ENCODE measurements around the gene SP2. TPM values are rescaled to one million over a fixed set of nuclear protein-coding genes. Genes with fewer than 3 reads are reported as not detected.

Gene SP2
- polyA plus RNA-seq, 3 donors, result 3.1 to 26.7 (median 6.8) TPM

DNA sequence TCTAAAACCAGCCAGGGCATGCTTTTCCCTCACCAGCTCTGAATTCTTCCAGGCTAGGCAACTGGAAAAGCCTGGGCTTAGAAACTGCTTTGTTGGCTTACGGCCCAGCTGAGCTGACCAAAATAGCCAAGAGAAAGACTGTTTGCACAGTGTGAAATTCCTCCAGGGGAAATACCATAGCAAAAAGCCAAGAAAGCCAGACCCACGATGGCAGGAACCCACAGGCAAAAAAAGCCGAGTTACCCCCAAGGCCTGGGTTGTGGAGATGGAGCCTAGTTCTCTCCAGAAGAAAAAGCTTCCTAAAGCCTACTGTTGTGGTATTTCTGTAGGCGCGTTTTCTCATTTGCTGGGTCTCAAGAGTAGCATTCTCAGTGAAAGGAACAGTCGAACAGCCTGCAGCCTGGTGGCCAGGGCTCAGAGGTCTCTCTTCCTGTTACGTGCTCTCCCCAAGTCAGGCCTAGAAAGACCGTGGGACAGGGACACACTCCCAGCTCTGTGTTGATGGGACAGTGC lies 9.2 kb downstream of the SP2 start:
- H3K9ac ChIP-seq (ENCODE audit: insufficient read depth, low read length, poor library complexity, severe bottlenecking), result no peak overlapping the region
- intact Hi-C loops (cut with micrococcal nuclease), result no loop called here
- Mint-ChIP-seq H3K4me3 (no peak overlapping the region), H3K9me3 (peaks cover 0 to 2% (median 0%) of the 10 kb centered on the region in 7 donors), H3K27ac (no peak overlapping the region), H3K27me3 (ENCODE audit: low read depth in 3 of 3) (peaks cover 0 to 7% (median 1%) of the 10 kb centered on the region in 3 donors), H3K36me3 (peaks cover 50 to 74% of the 10 kb centered on the region in 2 donors), H3K4me1 (peaks cover 36% of the 10 kb centered on the region)
- H3K4me1 ChIP-seq (ENCODE audit: control insufficient read depth in 1 of 2, insufficient read depth in 2 of 2, low read length in 2 of 2), result peaks cover 11 to 17% of the 10 kb centered on the region in 2 donors
- no peak overlapping the region for H3K4me2 ChIP-seq (replicated peaks; ENCODE audit: extremely low read depth, low read length, poor library complexity, severe bottlenecking)
- DNase-seq, result no peak
- no peak overlapping the region for H2AFZ ChIP-seq (ENCODE audit: insufficient read depth, low read depth, low read length, poor library complexity, severe bottlenecking)
- peaks cover 68% of the 10 kb centered on the region for H4K20me1 ChIP-seq (ENCODE audit: insufficient read depth, low read length)
- no peaks in the 10 kb centered on the region for H3K27me3 ChIP-seq (ENCODE audit: control insufficient read depth in 2 of 2, insufficient read depth in 2 of 2, low read length in 2 of 2)
- H3K79me2 ChIP-seq (ENCODE audit: insufficient read depth, low read length), result peaks cover 76% of the 10 kb centered on the region
- peaks cover 5 to 67% of the 10 kb centered on the region in 2 donors for H3K36me3 ChIP-seq (replicated peaks in 1 of 2; ENCODE audit: control insufficient read depth in 1 of 2, insufficient read depth in 2 of 2, low read length in 2 of 2)
- H3K9me3 ChIP-seq (replicated peaks in 1 of 2; ENCODE audit: control insufficient read depth in 1 of 2, insufficient read depth in 1 of 2, low read length in 2 of 2), result no peaks in the 10 kb centered on the region
- TF ChIP-seq, protein P1, sequence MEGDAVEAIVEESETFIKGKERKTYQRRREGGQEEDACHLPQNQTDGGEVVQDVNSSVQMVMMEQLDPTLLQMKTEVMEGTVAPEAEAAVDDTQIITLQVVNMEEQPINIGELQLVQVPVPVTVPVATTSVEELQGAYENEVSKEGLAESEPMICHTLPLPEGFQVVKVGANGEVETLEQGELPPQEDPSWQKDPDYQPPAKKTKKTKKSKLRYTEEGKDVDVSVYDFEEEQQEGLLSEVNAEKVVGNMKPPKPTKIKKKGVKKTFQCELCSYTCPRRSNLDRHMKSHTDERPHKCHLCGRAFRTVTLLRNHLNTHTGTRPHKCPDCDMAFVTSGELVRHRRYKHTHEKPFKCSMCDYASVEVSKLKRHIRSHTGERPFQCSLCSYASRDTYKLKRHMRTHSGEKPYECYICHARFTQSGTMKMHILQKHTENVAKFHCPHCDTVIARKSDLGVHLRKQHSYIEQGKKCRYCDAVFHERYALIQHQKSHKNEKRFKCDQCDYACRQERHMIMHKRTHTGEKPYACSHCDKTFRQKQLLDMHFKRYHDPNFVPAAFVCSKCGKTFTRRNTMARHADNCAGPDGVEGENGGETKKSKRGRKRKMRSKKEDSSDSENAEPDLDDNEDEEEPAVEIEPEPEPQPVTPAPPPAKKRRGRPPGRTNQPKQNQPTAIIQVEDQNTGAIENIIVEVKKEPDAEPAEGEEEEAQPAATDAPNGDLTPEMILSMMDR (IDR thresholded peaks at IDR 0.05), result no peak
- no peak overlapping the region for H3K27ac ChIP-seq (ENCODE audit: low read depth in 1 of 2, low read length in 2 of 2)
- 96% methylated on average over 6 of the region's 8 CpGs for WGBS (ENCODE audit: insufficient coverage)
- no peak overlapping the region for H3K4me3 ChIP-seq (replicated peaks in 1 of 3; ENCODE audit: low read depth in 2 of 3, low read length in 3 of 3)

DNA sequence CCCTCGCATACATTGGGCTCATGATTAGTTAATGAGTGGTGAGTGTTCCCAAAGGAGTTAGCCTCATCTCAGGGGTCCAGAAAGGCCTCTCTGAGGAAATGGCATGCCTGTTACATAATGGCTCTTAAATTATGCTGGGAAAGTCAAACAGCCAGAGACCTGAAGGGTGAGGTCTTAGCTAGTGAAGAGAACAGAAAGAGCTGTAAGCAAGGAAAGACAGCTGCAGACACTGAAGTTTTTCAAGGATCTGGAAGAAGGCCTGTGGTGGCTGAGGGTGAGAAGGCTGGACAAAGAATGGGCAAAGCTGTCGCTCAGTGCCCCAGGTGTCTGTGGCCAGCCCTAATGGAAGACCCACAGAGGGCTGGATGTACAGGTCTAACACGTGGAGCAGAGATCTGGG lies 10.4 kb downstream of the SP2 start:
- peaks cover 77% of the 10 kb centered on the region for H3K79me2 ChIP-seq (ENCODE audit: insufficient read depth, low read length)
- no peak overlapping the region for H3K9ac ChIP-seq (ENCODE audit: insufficient read depth, low read length, poor library complexity, severe bottlenecking)
- peaks cover 71% of the 10 kb centered on the region for H4K20me1 ChIP-seq (ENCODE audit: insufficient read depth, low read length)
- peaks cover 11 to 17% of the 10 kb centered on the region in 2 donors for H3K4me1 ChIP-seq (ENCODE audit: control insufficient read depth in 1 of 2, insufficient read depth in 2 of 2, low read length in 2 of 2)
- Mint-ChIP-seq H3K9me3 (peaks cover 0 to 2% (median 0%) of the 10 kb centered on the region in 7 donors), H3K36me3 (peaks cover 44 to 69% of the 10 kb centered on the region in 2 donors), H3K27ac (peak overlapping the region in 4 of 7 donors; percentile 31 to 76 (median 58)), H3K4me1 (peaks cover 32% of the 10 kb centered on the region), H3K27me3 (ENCODE audit: low read depth in 3 of 3) (peaks cover 0 to 6% (median 1%) of the 10 kb centered on the region in 3 donors), H3K4me3 (no peak overlapping the region)
- peaks cover 3 to 64% of the 10 kb centered on the region in 2 donors for H3K36me3 ChIP-seq (replicated peaks in 1 of 2; ENCODE audit: control insufficient read depth in 1 of 2, insufficient read depth in 2 of 2, low read length in 2 of 2)
- H3K27ac ChIP-seq (ENCODE audit: low read depth in 1 of 2, low read length in 2 of 2), result peak overlapping the region in 1 of 2 donors; percentile 51
- H2AFZ ChIP-seq (ENCODE audit: insufficient read depth, low read depth, low read length, poor library complexity, severe bottlenecking), result no peak overlapping the region
- no peaks in the 10 kb centered on the region for H3K27me3 ChIP-seq (ENCODE audit: control insufficient read depth in 2 of 2, insufficient read depth in 2 of 2, low read length in 2 of 2)
- H3K9me3 ChIP-seq (replicated peaks in 1 of 2; ENCODE audit: control insufficient read depth in 1 of 2, insufficient read depth in 1 of 2, low read length in 2 of 2), result no peaks in the 10 kb centered on the region
- intact Hi-C loops (cut with micrococcal nuclease), result no loop called here
- 97% methylated on average over 3 of the region's 3 CpGs for WGBS (ENCODE audit: insufficient coverage)
- no peak overlapping the region for H3K4me2 ChIP-seq (replicated peaks; ENCODE audit: extremely low read depth, low read length, poor library complexity, severe bottlenecking)
- no peak overlapping the region for H3K4me3 ChIP-seq (replicated peaks in 1 of 3; ENCODE audit: low read depth in 2 of 3, low read length in 3 of 3)
- no peak for DNase-seq
- TF ChIP-seq, protein P1 (IDR thresholded peaks at IDR 0.05), result no peak
